NCI-H226 (cell line): ENCODE measurements around the gene GLP2R.

Experiments
- DNase-seq: peaks from one replicate; pipeline ENCODE4 v3.0.0-alpha.2; 2015

The GLP2R gene

GRCh38 chr17:9825641-9826150 lies at the start of gene GLP2R:
Gene GLP2R, plus strand, starts transcription at chr17:9825924. Its CDS starts 140 bp downstream, at chr17:9826064.
- DNase-seq, result no peak

- no peak for DNase-seq
Observed at GRCh38 chr17:9776911-9777310, 48.8 kb upstream of the GLP2R start.

GRCh38 chr17:9780552-9780951 lies 45.2 kb upstream of the GLP2R start:
- DNase-seq, result no peak

GRCh38 chr17:9783050-9783449 lies 42.7 kb upstream of the GLP2R start:
- no peak for DNase-seq

- DNase-seq, result peak; percentile 35
Observed at GRCh38 chr17:9783465-9783864, 42.3 kb upstream of the GLP2R start.

- no peak for DNase-seq
Observed at GRCh38 chr17:9784544-9784943, 41.2 kb upstream of the GLP2R start.

GRCh38 chr17:9788601-9789000 lies 37.1 kb upstream of the GLP2R start:
- no peak for DNase-seq

GRCh38 chr17:9790316-9790715 lies 35.4 kb upstream of the GLP2R start:
- DNase-seq, result no peak

- DNase-seq, result no peak
Observed at GRCh38 chr17:9790889-9791876, 34.5 kb upstream of the GLP2R start, which contains the start of gene DHRS7C. Gene DHRS7C, minus strand, starts transcription at chr17:9791592. Its CDS starts 308 bp downstream, at chr17:9791284.

GRCh38 chr17:9792181-9792840 lies 33.4 kb upstream of the GLP2R start:
- DNase-seq, result no peak

- DNase-seq, result no peak
Observed at GRCh38 chr17:9798008-9798407, 27.7 kb upstream of the GLP2R start.

- peak; percentile 22 for DNase-seq
Observed at GRCh38 chr17:9798724-9799123, 27.0 kb upstream of the GLP2R start.

- no peak for DNase-seq
Observed at GRCh38 chr17:9801505-9801904, 24.2 kb upstream of the GLP2R start.

- peak; percentile 96 for DNase-seq
Observed at GRCh38 chr17:9802294-9802693, 23.4 kb upstream of the GLP2R start.

- DNase-seq, result peak; percentile 39
Observed at GRCh38 chr17:9802697-9803096, 23.0 kb upstream of the GLP2R start.

- DNase-seq, result no peak
Observed at GRCh38 chr17:9805769-9806168, 20.0 kb upstream of the GLP2R start.

GRCh38 chr17:9806699-9807098 lies 19.0 kb upstream of the GLP2R start:
- no peak for DNase-seq

- DNase-seq, result no peak
Observed at GRCh38 chr17:9809409-9809808, 16.3 kb upstream of the GLP2R start.

GRCh38 chr17:9810100-9810949 lies 15.4 kb upstream of the GLP2R start:
- DNase-seq, result peak; percentile 77

- DNase-seq, result peak; percentile 74
Observed at GRCh38 chr17:9811086-9811485, 14.6 kb upstream of the GLP2R start.

GRCh38 chr17:9811537-9811936 lies 14.2 kb upstream of the GLP2R start:
- no peak for DNase-seq

- no peak for DNase-seq
Observed at GRCh38 chr17:9813166-9813565, 12.6 kb upstream of the GLP2R start.
